HG03521 (cell line): ENCODE data around the gene EHD4.

ENCODE experiments used
- ATAC-seq: cut with Tn5 transposase; IDR thresholded peaks from one replicate; pipeline ENCODE4 v1.9.1; 2021; ENCODE audit warnings: mild to moderate bottlenecking, moderate library complexity; ENCODE audit not compliant: unreplicated experiment

EHD4 gene

DNA sequence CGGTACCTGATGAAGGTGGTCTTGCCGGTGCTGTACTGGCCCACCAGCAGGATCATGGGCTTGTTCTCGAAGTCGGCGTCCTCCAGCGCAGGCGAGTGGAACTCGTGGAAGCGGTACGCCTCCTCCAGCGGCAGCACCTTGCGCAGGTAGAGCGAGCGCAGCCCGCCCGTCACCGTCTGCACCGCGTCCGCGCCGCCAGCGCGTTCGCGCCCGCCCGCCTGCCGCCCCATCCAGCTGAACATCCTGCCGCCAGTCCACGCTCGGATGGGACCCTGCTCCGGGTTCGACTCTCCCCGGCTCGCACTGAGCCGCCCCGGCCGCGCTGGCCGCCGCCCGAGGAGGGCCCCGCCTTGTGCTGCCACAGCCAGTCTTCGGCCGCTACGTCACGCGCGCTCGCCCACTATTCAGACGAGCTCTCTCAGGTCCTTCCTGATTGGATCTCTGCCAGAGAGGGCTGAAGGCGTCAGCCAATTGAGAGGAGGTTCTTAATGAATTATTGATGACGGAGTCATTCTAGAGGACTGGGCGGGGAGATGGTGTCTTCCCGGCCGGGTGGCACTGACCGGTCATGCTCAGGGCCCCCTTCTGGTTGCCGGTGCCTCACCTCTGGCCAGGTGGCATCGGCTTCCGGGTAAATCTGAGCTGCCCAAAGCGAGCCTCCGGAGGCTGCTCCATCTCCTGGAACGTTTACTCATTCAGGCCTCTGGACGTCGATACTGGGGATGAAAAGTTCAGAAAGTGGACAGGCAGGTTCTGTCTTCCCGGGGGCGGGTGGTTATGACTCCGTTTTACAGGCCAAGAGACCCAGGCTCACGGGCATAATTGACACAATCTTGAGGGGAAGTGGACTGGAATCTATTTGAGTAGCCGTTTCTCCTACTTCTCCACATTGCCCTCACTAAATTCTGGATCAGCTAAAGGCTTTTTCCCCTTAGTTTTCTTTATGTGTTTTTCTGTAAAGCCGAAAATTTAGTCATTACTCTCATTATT, at the start of gene EHD4:
Gene EHD4 (minus strand): TSS at position 305 of the 990 bp plus-strand sequence. CDS start 63 bp downstream, at position 242.
- peak; percentile 74 for ATAC-seq

DNA sequence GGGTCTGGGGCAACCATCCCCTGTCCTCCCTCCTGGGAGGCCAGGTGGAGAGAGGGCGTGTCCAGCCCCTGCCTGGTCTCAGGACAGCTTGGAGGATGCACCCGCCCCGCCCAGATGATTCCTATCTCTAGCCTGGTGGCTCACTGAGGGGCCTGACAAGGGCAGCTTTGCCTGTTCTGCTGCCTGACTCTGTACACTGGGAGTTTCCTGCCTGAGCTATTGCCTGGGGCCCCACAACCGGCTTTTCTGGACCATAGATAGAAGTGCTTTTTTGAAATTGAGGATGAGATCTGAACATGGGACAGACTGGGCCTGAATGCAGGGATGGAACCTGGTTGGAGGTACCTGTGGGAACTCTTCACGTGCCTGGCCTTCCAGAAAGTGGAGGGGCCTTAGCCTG, 49.2 kb upstream of the EHD4 start:
- ATAC-seq = no peak

- no peak for ATAC-seq
Observed at GRCh38 chr15:42020713-42021273, 48.4 kb upstream of the EHD4 start, which contains the start of gene PLA2G4E. Gene PLA2G4E, minus strand, starts transcription at chr15:42021042. Its CDS starts 12 bp downstream, at chr15:42021030.

GRCh38 chr15:42018306-42019224, 46.2 kb upstream of the EHD4 start:
- ATAC-seq = no peak

DNA sequence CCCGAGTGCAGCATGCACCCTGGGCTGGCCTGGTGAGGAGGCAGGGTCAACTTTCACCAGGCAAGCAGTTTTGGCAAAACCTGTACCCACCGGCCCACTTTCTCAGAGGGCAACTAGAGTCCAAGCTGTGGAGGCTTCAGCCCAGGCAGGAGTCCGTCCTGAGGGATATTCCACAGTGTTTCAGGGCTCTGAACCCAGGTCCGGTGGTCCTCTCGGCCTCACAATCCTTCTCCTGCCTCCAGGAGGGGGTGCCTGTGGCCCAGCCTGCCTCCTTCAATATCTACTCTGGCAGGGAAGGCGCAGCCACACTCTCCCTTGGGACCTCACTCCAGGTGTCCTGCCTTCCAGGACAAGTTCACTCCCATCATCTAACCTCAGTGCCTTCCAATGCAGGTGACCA, 44.6 kb upstream of the EHD4 start:
- ATAC-seq = no peak

DNA sequence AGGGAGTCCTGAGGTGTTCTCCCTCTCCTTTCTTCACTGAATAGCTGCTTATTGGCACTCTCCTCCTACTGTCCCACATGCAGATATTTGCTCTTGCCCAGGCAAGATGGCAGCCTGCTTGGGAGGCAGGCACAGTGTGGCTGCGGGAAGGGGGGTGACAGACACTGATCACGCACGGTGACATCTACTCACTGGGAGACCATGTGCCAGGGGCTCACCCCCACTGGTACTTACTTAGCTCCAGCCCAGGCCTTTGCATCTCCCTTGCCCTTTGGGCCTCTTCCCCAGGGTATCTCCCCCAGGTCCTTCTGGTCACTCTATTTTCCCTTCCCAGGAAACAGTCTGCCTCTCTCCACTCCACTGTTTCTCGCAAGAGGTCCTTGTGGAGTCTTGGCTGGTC, 42.0 kb upstream of the EHD4 start:
- ATAC-seq = no peak

GRCh38 chr15:42012928-42013482, 40.6 kb upstream of the EHD4 start:
- ATAC-seq = no peak

DNA sequence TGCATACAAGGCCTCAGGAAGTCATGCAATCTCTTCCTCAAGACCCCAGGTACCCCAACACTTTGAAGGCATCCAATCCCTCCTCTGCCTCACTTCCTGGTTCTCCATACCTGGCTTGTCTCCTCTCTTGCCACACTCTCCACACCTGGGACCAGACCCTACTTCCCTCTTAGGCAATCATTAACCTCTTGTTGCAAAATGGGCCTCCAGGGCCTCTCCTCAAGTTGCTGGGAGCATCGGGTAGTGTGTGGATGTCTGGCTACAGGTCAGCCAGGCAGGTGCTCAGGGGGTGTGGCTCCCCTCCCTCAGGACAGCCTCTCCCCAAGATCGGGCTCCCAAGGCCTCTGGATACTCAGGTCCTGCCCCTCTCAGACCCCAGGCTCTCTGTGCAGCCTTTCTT, 39.9 kb upstream of the EHD4 start:
- ATAC-seq = no peak

DNA sequence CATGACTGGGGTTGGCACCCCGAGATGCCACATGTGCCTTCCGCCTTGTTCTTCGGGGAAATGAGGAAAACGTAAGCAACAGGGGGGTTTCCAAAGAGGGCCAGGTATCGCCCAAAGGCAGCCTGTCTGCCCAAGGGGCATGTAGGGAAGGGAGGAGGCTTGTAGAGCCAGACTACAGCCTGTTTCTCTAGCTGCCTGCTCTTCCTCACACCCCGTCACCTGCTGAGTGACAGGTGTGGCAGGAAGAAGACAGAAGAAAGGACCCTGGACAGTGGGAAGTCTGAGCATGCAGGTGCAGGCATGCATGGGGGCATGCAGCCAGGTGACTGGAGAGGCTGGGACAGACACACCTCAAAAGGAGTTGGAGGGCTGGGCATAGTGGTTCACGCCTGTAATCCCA, 38.7 kb upstream of the EHD4 start:
- ATAC-seq = no peak

- ATAC-seq = no peak
Observed at GRCh38 chr15:42010434-42010833, 38.1 kb upstream of the EHD4 start.

DNA sequence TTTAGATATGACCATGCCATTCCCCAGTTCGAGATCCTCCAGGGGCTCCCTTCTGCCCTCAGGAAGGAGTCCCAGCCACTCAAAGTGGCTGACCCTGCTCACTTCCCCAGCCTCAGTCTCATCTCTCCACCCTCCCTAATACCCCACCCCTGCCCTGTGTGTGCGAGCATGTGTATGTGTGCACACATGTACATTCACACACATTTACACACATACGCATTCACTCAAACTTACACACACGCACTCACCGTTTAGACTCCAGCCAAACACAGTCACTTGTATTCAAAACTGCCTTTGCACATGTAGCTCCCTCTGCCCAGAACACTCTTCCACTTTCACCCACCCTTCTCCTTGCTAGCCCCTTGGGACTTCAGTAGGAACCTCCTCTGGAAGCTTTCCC, 37.1 kb upstream of the EHD4 start:
- ATAC-seq = no peak

DNA sequence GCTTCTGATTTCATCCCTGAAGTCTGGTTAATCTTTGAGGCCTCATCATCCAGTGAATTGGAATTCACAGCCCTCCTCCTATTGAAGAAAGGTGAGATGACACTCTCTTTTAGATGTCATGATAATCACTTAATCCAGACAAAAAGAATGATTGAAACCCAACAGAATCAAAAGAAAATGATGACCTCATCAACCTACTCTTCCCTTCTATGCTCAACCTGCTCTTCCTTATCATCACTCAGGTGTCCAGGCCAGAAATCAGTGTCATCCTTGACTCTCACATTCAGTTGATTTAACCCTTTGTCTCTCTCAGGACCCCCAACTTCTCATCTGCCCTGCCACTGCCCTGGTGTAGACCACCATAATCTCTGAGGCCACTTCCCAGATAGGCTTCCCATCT, 36.7 kb upstream of the EHD4 start:
- no peak for ATAC-seq

- no peak for ATAC-seq
Observed at GRCh38 chr15:42007386-42007785, 35.0 kb upstream of the EHD4 start.

- ATAC-seq = no peak
Observed at GRCh38 chr15:42002333-42002732, 30.0 kb upstream of the EHD4 start.

DNA sequence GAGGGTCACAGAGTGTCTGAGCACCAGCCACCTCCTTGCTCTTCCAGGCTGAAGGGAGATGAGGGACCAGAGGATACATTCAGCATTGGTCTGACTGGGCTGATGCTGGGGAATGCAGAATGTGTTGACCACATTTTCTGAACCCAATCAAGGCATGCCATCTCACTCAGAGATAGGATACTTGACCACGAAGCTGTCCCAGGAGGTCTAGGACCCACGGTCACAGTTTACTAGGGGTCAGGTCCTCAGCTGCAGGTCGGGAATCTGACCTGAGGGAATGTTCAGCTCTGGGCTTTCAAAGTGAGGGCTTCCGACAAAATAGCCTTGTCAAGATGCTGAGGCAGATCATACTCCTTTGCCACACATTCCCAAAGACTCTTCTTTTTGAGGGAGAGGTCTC, 28.9 kb upstream of the EHD4 start:
- ATAC-seq = no peak

- no peak for ATAC-seq
Observed at GRCh38 chr15:41999290-42000285, 27.2 kb upstream of the EHD4 start.

DNA sequence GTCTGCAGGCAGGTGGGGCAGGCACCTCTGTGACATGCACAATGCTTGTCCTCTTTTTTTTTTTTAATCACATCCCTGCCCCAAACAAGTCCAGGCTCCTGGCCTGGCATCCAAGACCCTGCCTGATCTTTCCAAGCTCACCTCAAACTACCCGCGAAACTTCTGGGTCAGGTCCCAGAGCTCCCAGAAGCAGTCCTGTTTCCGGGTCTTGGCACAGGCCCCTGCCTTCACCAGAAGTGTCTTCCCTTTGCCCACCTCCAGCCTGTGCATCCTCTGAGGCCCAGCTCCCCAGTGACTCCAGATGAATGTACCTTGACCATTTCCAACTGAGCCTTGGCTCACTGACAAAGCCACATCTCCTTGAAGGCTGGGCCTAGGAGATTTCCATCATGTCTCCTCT, 25.5 kb upstream of the EHD4 start:
- no peak for ATAC-seq

DNA sequence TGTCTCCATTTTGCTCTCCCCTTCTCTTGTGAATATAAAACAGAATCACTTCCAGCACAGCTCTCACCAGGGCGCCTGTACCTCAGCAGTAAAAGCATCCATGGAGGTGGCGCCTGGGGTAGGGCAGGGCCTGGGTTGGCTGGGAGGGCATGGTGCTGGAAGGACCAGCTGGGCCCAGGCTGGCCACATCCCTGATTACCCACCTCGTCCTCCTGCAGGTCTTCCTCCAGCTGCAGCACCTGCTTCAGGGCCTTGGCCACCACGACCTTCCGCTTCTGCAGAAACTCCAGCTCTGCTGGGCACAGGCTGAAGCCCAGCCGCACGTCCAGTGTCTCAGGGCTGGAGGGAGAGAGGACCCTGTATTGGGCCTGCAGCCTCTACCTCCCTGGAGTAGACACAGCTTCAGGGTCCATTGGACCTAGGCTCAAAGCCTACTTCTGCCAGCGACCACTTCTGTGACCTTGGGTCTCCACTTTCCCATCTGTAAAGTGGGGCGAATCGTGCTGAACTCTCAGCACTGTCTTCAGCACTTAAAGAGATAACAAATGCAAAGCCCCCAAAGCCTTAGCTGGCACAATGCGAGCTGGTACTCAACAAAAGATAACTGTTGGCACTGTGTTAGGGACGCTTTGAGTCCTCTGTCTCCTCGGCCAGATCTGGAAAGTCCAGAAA, 24.7 kb upstream of the EHD4 start:
- no peak for ATAC-seq

DNA sequence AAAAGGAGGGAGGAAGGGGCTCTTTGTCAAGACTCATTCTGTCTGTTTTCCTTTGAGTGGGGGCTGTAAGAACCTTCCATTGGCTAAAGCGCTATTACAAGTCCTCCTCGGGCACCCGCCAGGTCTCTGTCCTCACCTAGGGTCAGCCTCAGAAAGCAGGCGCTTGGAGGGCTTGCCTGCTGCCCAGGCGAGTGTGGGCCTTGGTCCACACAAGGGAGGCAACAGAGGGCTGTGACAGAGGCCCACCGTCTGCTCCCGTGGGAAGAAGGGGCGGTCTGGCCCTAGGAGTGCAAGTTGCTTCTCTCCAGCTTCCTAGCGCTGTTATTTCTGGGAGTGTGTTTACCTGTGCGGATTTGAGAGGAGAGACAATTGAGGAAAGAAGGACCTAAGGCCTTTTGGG, 24.0 kb upstream of the EHD4 start:
- no peak for ATAC-seq
